ENCODE data around the gene DOLPP1. TPM values are rescaled to one million over a fixed set of nuclear protein-coding genes. Genes with fewer than 3 reads are reported as not detected.

DOLPP1 gene
- total and polyA plus RNA-seq, 10 donors = 4.8 to 10.1 (median 8.4) TPM

GRCh38 chr9:129042016-129042415 is 38.9 kb upstream of the DOLPP1 start:
- H3K4me3 ChIP-seq = no peak overlapping the region
- H3K27ac ChIP-seq = no peak overlapping the region
- DNase-seq = no peak
- peaks cover 4 to 73% (median 56%) of the 10 kb centered on the region in 6 donors for H3K36me3 ChIP-seq
- no peak for TF ChIP-seq POLR2A (IDR thresholded peaks at IDR 0.05)
- TF ChIP-seq POLR2AphosphoS5 (IDR thresholded peaks at IDR 0.05) = no peak
- TF ChIP-seq, protein P1, sequence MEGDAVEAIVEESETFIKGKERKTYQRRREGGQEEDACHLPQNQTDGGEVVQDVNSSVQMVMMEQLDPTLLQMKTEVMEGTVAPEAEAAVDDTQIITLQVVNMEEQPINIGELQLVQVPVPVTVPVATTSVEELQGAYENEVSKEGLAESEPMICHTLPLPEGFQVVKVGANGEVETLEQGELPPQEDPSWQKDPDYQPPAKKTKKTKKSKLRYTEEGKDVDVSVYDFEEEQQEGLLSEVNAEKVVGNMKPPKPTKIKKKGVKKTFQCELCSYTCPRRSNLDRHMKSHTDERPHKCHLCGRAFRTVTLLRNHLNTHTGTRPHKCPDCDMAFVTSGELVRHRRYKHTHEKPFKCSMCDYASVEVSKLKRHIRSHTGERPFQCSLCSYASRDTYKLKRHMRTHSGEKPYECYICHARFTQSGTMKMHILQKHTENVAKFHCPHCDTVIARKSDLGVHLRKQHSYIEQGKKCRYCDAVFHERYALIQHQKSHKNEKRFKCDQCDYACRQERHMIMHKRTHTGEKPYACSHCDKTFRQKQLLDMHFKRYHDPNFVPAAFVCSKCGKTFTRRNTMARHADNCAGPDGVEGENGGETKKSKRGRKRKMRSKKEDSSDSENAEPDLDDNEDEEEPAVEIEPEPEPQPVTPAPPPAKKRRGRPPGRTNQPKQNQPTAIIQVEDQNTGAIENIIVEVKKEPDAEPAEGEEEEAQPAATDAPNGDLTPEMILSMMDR (IDR thresholded peaks at IDR 0.05 in 8 of 11, conservative IDR thresholded peaks at IDR 0.05 in 3 of 11) = no peak
- WGBS, 5 donors = 91 to 97% (median 96%) methylated on average over 8 to 16 of the region's 16 CpGs
- H3K9me3 ChIP-seq = no peaks in the 10 kb centered on the region
- intact Hi-C loops (cut with DNase I; ENCODE audit: low total_unique reads) = no loop called here
- no peaks in the 10 kb centered on the region for H3K27me3 ChIP-seq (replicated peaks in 1 of 7)
- peaks cover 17 to 34% (median 19%) of the 10 kb centered on the region in 6 donors for H3K4me1 ChIP-seq

DNA sequence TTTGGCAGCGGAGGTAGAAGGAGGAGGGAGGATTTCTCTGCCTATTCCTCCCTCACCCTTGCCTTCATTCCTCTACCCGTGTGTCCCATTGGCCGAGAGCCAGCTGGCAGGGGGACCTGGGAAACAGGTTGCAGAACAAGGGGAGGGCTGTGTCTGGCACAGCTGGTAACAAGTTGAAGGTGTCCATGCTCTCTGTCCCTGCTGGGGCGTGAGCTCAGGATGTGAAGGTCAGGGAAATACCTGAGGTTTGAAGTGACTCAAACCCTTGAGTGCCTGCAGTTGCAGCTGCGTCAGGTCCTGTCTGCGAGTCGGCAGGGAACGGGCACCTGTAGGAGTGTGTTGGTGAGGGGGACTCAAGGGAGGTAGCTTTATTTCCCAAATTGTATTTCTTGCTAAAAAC is 28.3 kb upstream of the DOLPP1 start:
- intact Hi-C loops (cut with DNase I; ENCODE audit: low total_unique reads) = no loop called here

GRCh38 chr9:129053020-129053419 is 27.9 kb upstream of the DOLPP1 start:
- H3K27ac ChIP-seq = no peak overlapping the region
- DNase-seq = no peak
- H3K4me1 ChIP-seq = no peaks in the 10 kb centered on the region
- H3K36me3 ChIP-seq = peaks cover 2 to 98% (median 71%) of the 10 kb centered on the region in 6 donors
- intact Hi-C loops (cut with DNase I; ENCODE audit: low total_unique reads) = no loop called here
- TF ChIP-seq, protein P1 (IDR thresholded peaks at IDR 0.05 in 8 of 11, conservative IDR thresholded peaks at IDR 0.05 in 3 of 11) = no peak
- TF ChIP-seq POLR2AphosphoS5 (IDR thresholded peaks at IDR 0.05) (no peak), POLR2A (IDR thresholded peaks at IDR 0.05) (no peak)
- H3K4me3 ChIP-seq = no peak overlapping the region
- WGBS, 5 donors = 84 to 90% (median 88%) methylated on average over 6 of the region's 6 CpGs
- H3K27me3 ChIP-seq (replicated peaks in 1 of 7) = no peaks in the 10 kb centered on the region
- H3K9me3 ChIP-seq = no peaks in the 10 kb centered on the region

More for the DNA sequence above, 28.3 kb upstream of the DOLPP1 start:
- no peak for TF ChIP-seq POLR2AphosphoS5 (IDR thresholded peaks at IDR 0.05)
- TF ChIP-seq, protein P1 (IDR thresholded peaks at IDR 0.05 in 8 of 11, conservative IDR thresholded peaks at IDR 0.05 in 3 of 11) = no peak
- Histone ChIP-seq H3K27ac (no peak overlapping the region), H3K4me3 (no peak overlapping the region), H3K9me3 (no peaks in the 10 kb centered on the region), H3K36me3 (peaks cover 2 to 100% (median 75%) of the 10 kb centered on the region in 6 donors), H3K27me3 (replicated peaks in 1 of 7) (no peaks in the 10 kb centered on the region), H3K4me1 (no peaks in the 10 kb centered on the region)
- DNase-seq = no peak
- 85 to 91% (median 90%) methylated on average over 8 of the region's 8 CpGs for WGBS, 5 donors

GRCh38 chr9:129054163-129054851 is 26.6 kb upstream of the DOLPP1 start:
- WGBS, 5 donors = 80 to 96% (median 93%) methylated on average over 5 of the region's 5 CpGs
- H3K9me3 ChIP-seq = no peaks in the 10 kb centered on the region
- no peak overlapping the region for H3K27ac ChIP-seq
- DNase-seq = no peak
- H3K4me3 ChIP-seq = no peak overlapping the region
- no peaks in the 10 kb centered on the region for H3K4me1 ChIP-seq
- intact Hi-C loops (cut with DNase I; ENCODE audit: low total_unique reads) = no loop called here
- H3K27me3 ChIP-seq (replicated peaks in 1 of 7) = no peaks in the 10 kb centered on the region
- H3K36me3 ChIP-seq = peaks cover 2 to 94% (median 62%) of the 10 kb centered on the region in 6 donors
- TF ChIP-seq, protein P1 (IDR thresholded peaks at IDR 0.05 in 8 of 11, conservative IDR thresholded peaks at IDR 0.05 in 3 of 11) = no peak
- TF ChIP-seq POLR2A (IDR thresholded peaks at IDR 0.05) (no peak), POLR2AphosphoS5 (IDR thresholded peaks at IDR 0.05) (no peak)
